NAMALWA (cell line): ENCODE measurements around the gene USP17L24.
"Not testable (repeated sequence)": the region's sequence is repeated elsewhere in the genome, so short reads cannot be mapped to it uniquely, and the experiment has no call there.

Experiments
- DNase-seq: peaks from one replicate; pipeline ENCODE4 v3.0.0-alpha.2; 2015; ENCODE audit warnings: low spot score

USP17L24 gene

GRCh38 chr4:9324865-9325264 lies at the start of gene USP17L24:
USP17L24 (plus strand) TSS chr4:9325165; CDS start chr4:9325165, 0 bp downstream.
- not testable (repeated sequence) for DNase-seq

GRCh38 chr4:9324191-9324590 lies 774 bp upstream of the USP17L24 start:
- DNase-seq: not testable (repeated sequence)

GRCh38 chr4:9329611-9330010 lies 4.6 kb downstream of the USP17L24 start, which contains the start of gene USP17L25:
USP17L25 (plus strand) TSS chr4:9329911; CDS start chr4:9329911, 0 bp downstream.
- not testable (repeated sequence) for DNase-seq

- DNase-seq: not testable (repeated sequence)
These were observed 9.4 kb downstream of the USP17L24 start, which contains the start of gene USP17L26 for GRCh38 chr4:9334358-9334757. USP17L26 (plus strand) TSS chr4:9334658; CDS start chr4:9334658, 0 bp downstream.

GRCh38 chr4:9339103-9339502 lies 14.1 kb downstream of the USP17L24 start, which contains the start of gene USP17L5:
USP17L5 (plus strand) TSS chr4:9339403; CDS start chr4:9339403, 0 bp downstream.
- DNase-seq: not testable (repeated sequence)

GRCh38 chr4:9343848-9344247 lies 18.9 kb downstream of the USP17L24 start, which contains the start of gene USP17L27:
USP17L27 (plus strand) TSS chr4:9344148; CDS start chr4:9344148, 0 bp downstream.
- not testable (repeated sequence) for DNase-seq

GRCh38 chr4:9348593-9348992 lies 23.6 kb downstream of the USP17L24 start, which contains the start of gene USP17L28:
USP17L28 (plus strand) TSS chr4:9348893; CDS start chr4:9348893, 0 bp downstream.
- DNase-seq: not testable (repeated sequence)

- DNase-seq: not testable (repeated sequence)
These were observed 25.9 kb downstream of the USP17L24 start for GRCh38 chr4:9350866-9351265.

- not testable (repeated sequence) for DNase-seq
These were observed 28.4 kb downstream of the USP17L24 start, which contains the start of gene USP17L29 for GRCh38 chr4:9353338-9353737. USP17L29 (plus strand) TSS chr4:9353638; CDS start chr4:9353638, 0 bp downstream.

- not testable (repeated sequence) for DNase-seq
These were observed 37.9 kb downstream of the USP17L24 start, which contains the start of gene USP17L30 for GRCh38 chr4:9362829-9363228. USP17L30 (plus strand) TSS chr4:9363129; CDS start chr4:9363129, 0 bp downstream.
